Endothelial cell (in vitro differentiated cells): Measurements from ENCODE around the gene TBL1X. TPM values are rescaled to one million over a fixed set of nuclear protein-coding genes. Genes with fewer than 3 reads are reported as not detected.

Experiments used
- DNase-seq: peaks from one replicate; pipeline ENCODE4 v3.0.0; 2021; ENCODE audit warnings: low spot score
- H3K27ac Mint-ChIP-seq: one replicate; pipeline ENCODE4 v1.8.0; 2021; ENCODE audit warnings: mixed read lengths, inconsistent platforms; ENCODE audit not compliant: unreplicated experiment
- H3K27me3 Mint-ChIP-seq: one replicate; pipeline ENCODE4 v1.8.0; 2021; ENCODE audit warnings: mild to moderate bottlenecking, moderate library complexity, mixed read lengths, inconsistent platforms; ENCODE audit not compliant: unreplicated experiment
- H3K36me3 Mint-ChIP-seq: one replicate; pipeline ENCODE4 v1.8.0; 2021; ENCODE audit warnings: mild to moderate bottlenecking, low read depth, mixed read lengths, inconsistent platforms; ENCODE audit not compliant: unreplicated experiment
- H3K4me1 Mint-ChIP-seq: one replicate; pipeline ENCODE4 v1.8.0; 2021; ENCODE audit warnings: mild to moderate bottlenecking, mixed read lengths, inconsistent platforms; ENCODE audit not compliant: unreplicated experiment
- H3K4me3 Mint-ChIP-seq: one replicate; pipeline ENCODE4 v1.8.0; 2021; ENCODE audit warnings: mild to moderate bottlenecking, mixed read lengths, inconsistent platforms; ENCODE audit not compliant: unreplicated experiment
- H3K9me3 Mint-ChIP-seq: one replicate; pipeline ENCODE4 v1.8.0; 2021; ENCODE audit warnings: mixed read lengths, inconsistent platforms; ENCODE audit not compliant: unreplicated experiment
- CTCF ChIP-seq: fragments of 200-600 bp; sonication (generic); IDR thresholded peaks from one replicate; pipeline ENCODE4 v1.5.0; 2021; ENCODE audit warnings: antibody characterized with exemption; ENCODE audit not compliant: unreplicated experiment
- total RNA-seq: library from RNA; stranded (reverse); fragmentation: NEBNext Ultra II Directional; extraction: Animal tissue kit (Norgen Biotek cat#: 25700); gene quantifications from one replicate; pipeline ENCODE4 v1.2.1, GENCODE V29; 2021; ENCODE audit not compliant: unreplicated experiment

The TBL1X gene
- total RNA-seq, 1 donor from 2014 or later = 19.4 TPM

- TF ChIP-seq CTCF = no peak
- Mint-ChIP-seq H3K27me3 (peaks cover under 1% of the 10 kb centered on the region), H3K9me3 (no peaks in the 10 kb centered on the region), H3K4me1 (no peaks in the 10 kb centered on the region), H3K36me3 (no peaks in the 10 kb centered on the region), H3K27ac (no peak overlapping the region), H3K4me3 (no peak overlapping the region)
- DNase-seq = no peak
Observed at GRCh38 chrX:9597361-9598035, 132.6 kb downstream of the TBL1X start.

- Mint-ChIP-seq H3K9me3 (no peaks in the 10 kb centered on the region), H3K4me3 (no peak overlapping the region), H3K4me1 (no peaks in the 10 kb centered on the region), H3K27me3 (no peaks in the 10 kb centered on the region), H3K36me3 (no peaks in the 10 kb centered on the region), H3K27ac (no peak overlapping the region)
- TF ChIP-seq CTCF = no peak
- no peak for DNase-seq
Observed at GRCh38 chrX:9598344-9598743, 133.5 kb downstream of the TBL1X start.

GRCh38 chrX:9604111-9604907 lies 139.5 kb downstream of the TBL1X start:
- DNase-seq = no peak
- H3K9me3 Mint-ChIP-seq = no peaks in the 10 kb centered on the region
- no peak for TF ChIP-seq CTCF
- no peak overlapping the region for H3K4me3 Mint-ChIP-seq
- no peak overlapping the region for H3K27ac Mint-ChIP-seq
- H3K27me3 Mint-ChIP-seq = no peaks in the 10 kb centered on the region
- H3K4me1 Mint-ChIP-seq = no peaks in the 10 kb centered on the region
- no peaks in the 10 kb centered on the region for H3K36me3 Mint-ChIP-seq

- TF ChIP-seq CTCF = no peak
- Mint-ChIP-seq H3K4me1 (no peaks in the 10 kb centered on the region), H3K27ac (no peak overlapping the region), H3K27me3 (no peaks in the 10 kb centered on the region), H3K36me3 (no peaks in the 10 kb centered on the region), H3K4me3 (no peak overlapping the region), H3K9me3 (no peaks in the 10 kb centered on the region)
- DNase-seq = no peak
Observed at GRCh38 chrX:9604908-9605306, 140.0 kb downstream of the TBL1X start.

GRCh38 chrX:9605484-9605883 lies 140.6 kb downstream of the TBL1X start:
- H3K4me1 Mint-ChIP-seq = no peaks in the 10 kb centered on the region
- no peak overlapping the region for H3K4me3 Mint-ChIP-seq
- no peak for DNase-seq
- TF ChIP-seq CTCF = no peak
- no peaks in the 10 kb centered on the region for H3K36me3 Mint-ChIP-seq
- no peak overlapping the region for H3K27ac Mint-ChIP-seq
- no peaks in the 10 kb centered on the region for H3K9me3 Mint-ChIP-seq
- no peaks in the 10 kb centered on the region for H3K27me3 Mint-ChIP-seq
